Fibroblast of the aortic adventitia (primary cell): Measurements from ENCODE around the gene ZNF836. TPM values are rescaled to one million over a fixed set of nuclear protein-coding genes. Genes with fewer than 3 reads are reported as not detected.

Source experiments
- DNase-seq: peaks from one replicate; pipeline ENCODE4 v3.0.0-alpha.2; 2010; ENCODE audit warnings: low read depth
- H3K4me3 ChIP-seq: 2 replicates; pipeline ENCODE4 v1.5.1; 2011; ENCODE audit warnings: low read depth, mild to moderate bottlenecking, control low read depth, low read length, moderate library complexity
- CTCF ChIP-seq: IDR thresholded peaks from 2 replicates; pipeline ENCODE4 v1.5.1; 2011; ENCODE audit warnings: mild to moderate bottlenecking, low read length, control low read depth, inconsistent platforms; ENCODE audit not compliant: insufficient read depth
- total RNA-seq: library from RNA; depleted of rRNA; stranded (reverse); fragments of >200 nt; gene quantifications from 2 replicates; pipeline ENCODE4 v1.2.3, GENCODE V29; 2012; ENCODE audit warnings: low replicate concordance

The ZNF836 gene
- 11.3 and 11.8 TPM in 2 replicates for total RNA-seq

DNA sequence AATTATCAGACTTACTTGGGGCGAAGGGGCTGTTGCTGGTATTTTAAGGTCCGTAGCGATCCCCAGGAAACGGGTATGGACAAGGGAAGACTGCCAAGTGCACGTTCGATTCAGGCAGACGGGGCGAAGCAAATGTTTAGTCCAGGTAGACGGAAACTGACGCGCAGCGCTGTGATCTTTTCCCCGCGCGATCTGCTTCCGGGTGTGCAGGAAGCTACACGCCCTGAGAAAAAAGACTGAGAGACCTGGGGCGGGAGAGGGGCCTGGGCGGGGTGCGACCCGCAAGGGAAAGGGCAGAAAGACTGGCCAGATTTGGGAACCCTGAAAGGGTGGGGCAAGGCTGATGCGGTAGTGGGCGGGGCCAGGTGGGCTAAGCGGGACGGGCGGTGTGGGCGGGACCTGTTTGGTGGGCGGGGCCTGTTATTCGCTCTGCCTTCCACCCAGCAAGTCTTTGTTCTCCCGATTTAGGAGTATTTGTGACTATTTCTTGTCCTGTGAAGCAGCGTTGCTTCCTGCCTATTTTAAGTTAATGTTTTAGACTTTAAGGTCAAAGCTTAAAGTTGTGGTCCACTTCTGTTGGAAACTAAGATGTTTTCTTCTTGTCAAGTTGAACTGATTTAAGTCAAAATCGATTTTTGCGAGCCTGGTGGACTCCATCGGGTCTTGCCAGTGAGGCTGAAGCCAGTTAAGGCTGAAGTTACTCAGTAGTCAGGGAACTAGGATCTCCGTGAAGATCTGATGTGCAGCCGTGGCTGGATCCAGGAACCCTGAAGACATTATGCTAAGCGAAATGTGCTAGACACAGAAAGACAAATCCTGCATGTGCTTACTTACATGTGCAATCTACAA lies at the start of gene ZNF836:
ZNF836 (minus strand) TSS at position 301 of the 849 bp plus-strand sequence. CDS start 3,549 bp downstream, outside the sequence.
- DNase-seq, result peak; percentile 69
- H3K4me3 ChIP-seq, result peak within 1 kb of the TSS; percentile 92
- TF ChIP-seq CTCF, result no peak

GRCh38 chr19:52221031-52221430 lies 49.6 kb upstream of the ZNF836 start:
- DNase-seq, result no peak
- no peak for TF ChIP-seq CTCF
- no peak overlapping the region for H3K4me3 ChIP-seq

GRCh38 chr19:52219611-52220010 lies 48.2 kb upstream of the ZNF836 start:
- no peak overlapping the region for H3K4me3 ChIP-seq
- DNase-seq, result no peak
- TF ChIP-seq CTCF, result no peak

DNA sequence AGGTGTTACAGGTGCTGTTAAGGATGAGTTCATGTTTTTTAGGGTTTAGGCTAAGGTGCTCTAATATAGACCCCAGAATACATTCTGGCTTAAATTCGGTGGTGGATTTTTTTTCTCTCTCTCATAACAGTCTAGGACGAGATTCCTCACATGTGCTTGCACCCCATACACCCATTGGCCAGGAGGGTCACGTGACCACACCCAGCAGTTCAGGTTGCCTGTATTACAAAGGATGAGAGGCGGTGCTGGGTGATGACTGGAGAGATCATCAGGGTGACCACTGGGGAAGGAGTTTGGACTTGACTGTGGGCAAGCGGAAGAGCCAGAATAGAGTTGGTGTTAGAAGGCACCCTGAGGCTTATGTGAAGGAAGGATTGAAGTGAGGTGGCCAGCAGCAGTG lies 46.2 kb upstream of the ZNF836 start:
- no peak for TF ChIP-seq CTCF
- no peak for DNase-seq

DNA sequence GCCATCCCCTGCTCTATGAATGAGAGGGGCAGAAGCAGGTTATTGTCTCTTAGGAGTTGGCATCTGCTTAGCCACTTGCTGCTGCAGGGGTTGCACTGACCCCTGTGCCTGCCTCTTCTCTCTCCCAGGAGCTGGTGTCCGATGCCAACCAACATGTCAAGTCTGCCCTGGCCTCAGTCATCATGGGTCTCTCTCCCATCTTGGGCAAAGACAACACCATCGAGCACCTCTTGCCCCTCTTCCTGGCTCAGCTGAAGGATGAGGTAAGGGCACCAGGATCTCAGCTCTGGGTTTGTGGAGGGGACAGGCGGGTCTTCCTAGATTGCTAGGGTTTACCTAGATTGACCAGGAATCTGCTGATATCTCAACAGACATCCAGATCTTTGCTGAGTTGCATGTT lies 45.0 kb upstream of the ZNF836 start:
- no peak for TF ChIP-seq CTCF
- H3K4me3 ChIP-seq, result no peak overlapping the region
- DNase-seq, result no peak

More for the DNA sequence above, 46.2 kb upstream of the ZNF836 start:
- H3K4me3 ChIP-seq, result no peak overlapping the region

- no peak for TF ChIP-seq CTCF
- no peak for DNase-seq
- no peak overlapping the region for H3K4me3 ChIP-seq
Measured at GRCh38 chr19:52214241-52214640, 42.8 kb upstream of the ZNF836 start.
